Right lobe of liver (tissue), 6 donors: ENCODE results near the gene CLEC16A. TPM values are rescaled to one million over a fixed set of nuclear protein-coding genes. Genes with fewer than 3 reads are reported as not detected.

Source experiments
- ATAC-seq, 4 donors: fragments of 200-7000 bp; cut with Tn5 transposase; one replicate each; pipeline ENCODE4 v1.9.1; 2020; ENCODE audit warnings: mild to moderate bottlenecking in 4 of 4, moderate library complexity in 4 of 4
- DNase-seq, 3 donors: peaks; one replicate each; pipeline ENCODE4 v3.0.0-alpha.2; 2020
- H3K27ac ChIP-seq, 3 donors: fragments of 200-600 bp; one replicate each; pipeline ENCODE4 v1.8.0; 2022
- H3K27me3 ChIP-seq, 2 donors: fragments of 200-600 bp; one replicate each; pipeline ENCODE4 v1.8.0; 2022
- H3K36me3 ChIP-seq, 4 donors: fragments of 200-600 bp; sonication (generic) in 1 of 4; one replicate each; pipeline versions ENCODE4 v1.5.1 to v1.8.0; 2017 to 2022; ENCODE audit warnings: control low read depth in 1 of 4
- H3K4me1 ChIP-seq, 4 donors: fragments of 200-600 bp; sonication (generic) in 1 of 4; one replicate each; pipeline versions ENCODE4 v1.5.1 to v1.8.0; 2017 to 2022; ENCODE audit warnings: control low read depth in 1 of 4
- H3K4me3 ChIP-seq, 3 donors: fragments of 200-600 bp; one replicate each; pipeline ENCODE4 v1.8.0; 2022
- H3K9me3 ChIP-seq, 4 donors: fragments of 200-600 bp; sonication (generic) in 1 of 4; one replicate each; pipeline versions ENCODE4 v1.5.1 to v1.8.0; 2017 to 2022; ENCODE audit warnings: control low read depth in 1 of 4
- POLR2A ChIP-seq: fragments of 450-650 bp; IDR thresholded peaks from one replicate; pipeline ENCODE4 v1.6.1; 2017; ENCODE audit warnings: antibody characterized with exemption, mild to moderate bottlenecking
- WGBS: methylation state at CpG from one replicate; pipeline ENCODE4 v1.1.6; 2018; ENCODE audit warnings: low coverage, low lambda C conversion rate; ENCODE audit not compliant: insufficient coverage; ENCODE audit errors: missing lambda C conversion rate; 5-methylcytosine and 5-hydroxymethylcytosine counted together
- intact Hi-C, 2 donors: fragments of 100-400 bp; cut with DNase I; formaldehyde crosslinking; loops; one replicate each; pipeline versions ENCODE4 v1.11.2 to v1.14.1; 2022
- total RNA-seq, 6 experiments: library from RNA; depleted of rRNA in 2 of 6; stranded (reverse); fragments of >200 nt in 2 of 6; fragmentation: NEBNext Ultra II Directional in 3 of 6; extraction: Animal tissue kit (Norgen Biotek cat#: 25700) in 3 of 6; gene quantifications; one replicate each; pipeline versions ENCODE4 v1.1.0 to v1.2.4, GENCODE V29; 2016 to 2023
- TF ChIP-seq, protein P1 (sequence below), 4 donors: fragments of 200-600 bp in 3 of 4; fragments of 450-650 bp in 1 of 4; IDR thresholded peaks; one replicate each; pipeline versions ENCODE4 v1.5.1 to v1.8.0; 2016 to 2022; ENCODE audit warnings: antibody characterized with exemption in 4 of 4, mild to moderate bottlenecking in 2 of 4
- donor health status: DM: no; HTN: yes; CAD: no.
- donor health status: DM: no; HTN: no; CAD: no.
- donor health status: DM: no; HTN: no; CAD: no.
- donor health status: DM: no; HTN: yes; CAD: no.
- donor health status: DM: no; HTN: yes; CAD: no.

The CLEC16A gene
- total RNA-seq, 6 experiments from 2014 or later, result 15.2 to 25.9 (median 19.8) TPM

DNA sequence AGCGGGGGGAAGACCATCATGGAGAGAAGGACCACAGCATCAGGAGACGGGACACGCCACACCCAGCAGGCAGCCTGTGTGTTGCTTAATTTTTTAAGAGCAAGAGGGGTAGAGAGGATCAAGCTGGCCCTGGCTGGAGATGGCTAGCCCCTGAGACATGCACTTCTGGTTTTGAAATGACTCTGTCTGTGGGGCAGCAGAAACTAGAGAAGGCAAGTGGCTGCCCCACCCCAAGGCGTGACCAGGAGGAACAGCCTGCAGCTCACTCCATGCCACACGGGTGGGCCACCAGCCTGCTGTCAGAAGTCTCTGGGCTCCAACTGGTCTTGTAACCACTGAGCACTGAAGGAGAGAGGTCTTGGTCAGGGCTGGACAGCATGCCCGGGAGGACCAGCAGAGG is 236.1 kb downstream of the CLEC16A start:
- ATAC-seq, result peak; percentile 15 to 56 (median 46)

DNA sequence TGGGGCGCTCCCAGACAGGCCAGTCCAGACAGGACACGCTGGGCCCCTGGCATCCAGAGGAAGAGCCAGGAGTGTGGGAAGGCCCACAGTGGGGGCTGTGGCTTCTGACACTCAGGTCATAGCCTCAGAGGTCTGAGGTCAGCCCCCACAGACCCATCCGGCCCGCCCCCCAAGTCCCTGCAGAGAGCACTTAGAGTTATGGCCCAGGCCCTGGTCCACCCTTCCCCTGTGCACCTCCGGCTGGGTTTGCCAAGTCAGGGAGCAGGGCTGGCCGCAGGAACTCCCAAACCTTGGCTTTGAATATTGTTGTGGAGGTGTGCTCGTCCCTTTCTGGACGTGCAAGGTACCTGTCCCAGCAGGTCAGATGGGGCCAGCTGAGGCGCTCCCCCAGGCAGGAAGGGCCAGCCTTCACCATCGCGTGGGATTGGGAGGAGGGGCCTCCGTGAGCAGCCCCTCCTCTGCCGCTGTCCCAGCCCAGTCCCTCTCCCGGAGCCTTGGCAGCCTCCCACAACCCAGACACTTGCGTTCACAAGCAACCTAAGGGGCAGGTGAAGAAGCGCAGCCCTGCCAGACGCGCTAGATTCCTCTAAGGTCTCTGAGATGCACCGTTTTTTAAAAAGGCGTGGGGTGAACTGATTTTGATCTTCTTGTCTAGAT is 237.0 kb downstream of the CLEC16A start:
- no peak overlapping the region for H3K27ac ChIP-seq
- ATAC-seq (no peak), DNase-seq (no peak)
- TF ChIP-seq, protein P1, sequence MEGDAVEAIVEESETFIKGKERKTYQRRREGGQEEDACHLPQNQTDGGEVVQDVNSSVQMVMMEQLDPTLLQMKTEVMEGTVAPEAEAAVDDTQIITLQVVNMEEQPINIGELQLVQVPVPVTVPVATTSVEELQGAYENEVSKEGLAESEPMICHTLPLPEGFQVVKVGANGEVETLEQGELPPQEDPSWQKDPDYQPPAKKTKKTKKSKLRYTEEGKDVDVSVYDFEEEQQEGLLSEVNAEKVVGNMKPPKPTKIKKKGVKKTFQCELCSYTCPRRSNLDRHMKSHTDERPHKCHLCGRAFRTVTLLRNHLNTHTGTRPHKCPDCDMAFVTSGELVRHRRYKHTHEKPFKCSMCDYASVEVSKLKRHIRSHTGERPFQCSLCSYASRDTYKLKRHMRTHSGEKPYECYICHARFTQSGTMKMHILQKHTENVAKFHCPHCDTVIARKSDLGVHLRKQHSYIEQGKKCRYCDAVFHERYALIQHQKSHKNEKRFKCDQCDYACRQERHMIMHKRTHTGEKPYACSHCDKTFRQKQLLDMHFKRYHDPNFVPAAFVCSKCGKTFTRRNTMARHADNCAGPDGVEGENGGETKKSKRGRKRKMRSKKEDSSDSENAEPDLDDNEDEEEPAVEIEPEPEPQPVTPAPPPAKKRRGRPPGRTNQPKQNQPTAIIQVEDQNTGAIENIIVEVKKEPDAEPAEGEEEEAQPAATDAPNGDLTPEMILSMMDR (IDR thresholded peaks at IDR 0.05), result no peak
- TF ChIP-seq POLR2A, result no peak
- no peak overlapping the region for H3K4me3 ChIP-seq
- no peaks in the 10 kb centered on the region for H3K27me3 ChIP-seq
- no peaks in the 10 kb centered on the region for H3K36me3 ChIP-seq
- no peaks in the 10 kb centered on the region for H3K4me1 ChIP-seq
- intact Hi-C loops, result no loop called here
- WGBS, result 71% methylated on average over 4 of the region's 20 CpGs
- H3K9me3 ChIP-seq, result no peaks in the 10 kb centered on the region

More for the DNA sequence above, 236.1 kb downstream of the CLEC16A start:
- H3K27ac ChIP-seq, result no peak overlapping the region
- no peak overlapping the region for H3K4me3 ChIP-seq
- H3K9me3 ChIP-seq, result no peaks in the 10 kb centered on the region
- no peaks in the 10 kb centered on the region for H3K4me1 ChIP-seq
- H3K36me3 ChIP-seq, result no peaks in the 10 kb centered on the region
- intact Hi-C loops, result no loop called here
- H3K27me3 ChIP-seq, result no peaks in the 10 kb centered on the region
- no peak for DNase-seq
- TF ChIP-seq, protein P1 (IDR thresholded peaks at IDR 0.05), result no peak
- TF ChIP-seq POLR2A, result no peak
- 94% methylated on average over 4 of the region's 6 CpGs for whole genome bisulfite sequencing

DNA sequence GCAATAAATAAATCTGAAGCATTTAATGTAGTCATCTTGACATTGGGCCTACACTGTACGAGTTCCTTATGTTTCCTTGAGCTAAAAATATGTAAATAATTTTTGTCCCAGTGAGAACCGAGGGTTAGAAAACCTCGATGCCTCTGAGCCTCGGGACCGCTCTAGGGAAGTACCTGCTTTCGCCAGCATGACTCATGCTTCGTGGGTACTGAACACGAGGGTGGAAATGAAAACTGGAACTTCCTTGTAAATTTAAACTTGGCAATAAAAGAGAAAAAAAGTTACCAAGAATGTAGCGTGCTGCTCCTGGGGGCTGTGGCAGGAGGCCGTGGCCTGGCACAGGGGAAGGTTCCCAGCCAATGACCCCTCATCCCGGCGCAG is 237.5 kb downstream of the CLEC16A start:
- Histone ChIP-seq H3K9me3 (no peaks in the 10 kb centered on the region), H3K36me3 (no peaks in the 10 kb centered on the region), H3K27me3 (no peaks in the 10 kb centered on the region), H3K27ac (no peak overlapping the region), H3K4me1 (no peaks in the 10 kb centered on the region), H3K4me3 (no peak overlapping the region)
- DNase-seq (no peak), ATAC-seq (peak; percentile 9 to 45 (median 39))
- no peak for TF ChIP-seq POLR2A
- TF ChIP-seq, protein P1 (IDR thresholded peaks at IDR 0.05), result no peak
- intact Hi-C loops, result no loop called here
- 54% methylated on average over 12 of the region's 12 CpGs for WGBS

DNA sequence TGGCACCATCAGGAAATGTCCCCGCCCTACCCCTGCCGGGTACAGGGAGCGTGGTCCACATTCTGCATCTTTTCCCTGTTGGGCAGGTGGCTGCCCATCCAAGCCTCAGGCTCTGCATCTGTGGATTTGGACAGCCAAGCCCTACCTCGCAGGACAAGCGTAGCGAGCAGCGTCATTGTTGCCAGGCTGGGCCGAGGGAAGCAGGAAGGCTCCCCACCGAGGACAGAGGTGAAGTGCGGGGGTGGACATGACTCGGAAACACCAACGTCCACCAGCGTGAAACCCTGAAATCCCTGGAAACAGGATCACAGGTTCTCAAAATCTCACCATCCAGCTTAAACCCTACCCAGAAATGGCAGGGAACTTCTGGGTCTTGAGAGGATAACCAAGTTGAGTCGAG is 238.0 kb downstream of the CLEC16A start:
- ATAC-seq (no peak), DNase-seq (no peak)
- Histone ChIP-seq H3K36me3 (no peaks in the 10 kb centered on the region), H3K4me3 (no peak overlapping the region), H3K27ac (no peak overlapping the region), H3K4me1 (no peaks in the 10 kb centered on the region), H3K27me3 (no peaks in the 10 kb centered on the region), H3K9me3 (no peaks in the 10 kb centered on the region)
- WGBS, result 77% methylated on average over 7 of the region's 14 CpGs
- intact Hi-C loops, result no loop called here
- TF ChIP-seq, protein P1 (IDR thresholded peaks at IDR 0.05), result no peak
- TF ChIP-seq POLR2A, result no peak
